ENCODE data around the gene MYO16. TPM values are rescaled to one million over a fixed set of nuclear protein-coding genes. Genes with fewer than 3 reads are reported as not detected.

MYO16 gene
- total RNA-seq, 2 donors from 2014 or later = 0.42 TPM; not detected in 1

GRCh38 chr13:108741930-108742329, 112.5 kb downstream of the MYO16 start:
- no peaks in the 10 kb centered on the region for H3K4me1 ChIP-seq (ENCODE audit: control insufficient read depth in 1 of 2, low read depth in 2 of 2)
- DNase-seq (ENCODE audit: low spot score) (no peak), ATAC-seq (ENCODE audit: insufficient number of reproducible peaks, low FRiP score, low read depth) (no peak)
- H3K4me3 ChIP-seq = no peak overlapping the region
- H3K36me3 ChIP-seq = no peaks in the 10 kb centered on the region
- no peaks in the 10 kb centered on the region for H3K9me3 ChIP-seq
- H3K27ac ChIP-seq = no peak overlapping the region
- TF ChIP-seq, protein P1, sequence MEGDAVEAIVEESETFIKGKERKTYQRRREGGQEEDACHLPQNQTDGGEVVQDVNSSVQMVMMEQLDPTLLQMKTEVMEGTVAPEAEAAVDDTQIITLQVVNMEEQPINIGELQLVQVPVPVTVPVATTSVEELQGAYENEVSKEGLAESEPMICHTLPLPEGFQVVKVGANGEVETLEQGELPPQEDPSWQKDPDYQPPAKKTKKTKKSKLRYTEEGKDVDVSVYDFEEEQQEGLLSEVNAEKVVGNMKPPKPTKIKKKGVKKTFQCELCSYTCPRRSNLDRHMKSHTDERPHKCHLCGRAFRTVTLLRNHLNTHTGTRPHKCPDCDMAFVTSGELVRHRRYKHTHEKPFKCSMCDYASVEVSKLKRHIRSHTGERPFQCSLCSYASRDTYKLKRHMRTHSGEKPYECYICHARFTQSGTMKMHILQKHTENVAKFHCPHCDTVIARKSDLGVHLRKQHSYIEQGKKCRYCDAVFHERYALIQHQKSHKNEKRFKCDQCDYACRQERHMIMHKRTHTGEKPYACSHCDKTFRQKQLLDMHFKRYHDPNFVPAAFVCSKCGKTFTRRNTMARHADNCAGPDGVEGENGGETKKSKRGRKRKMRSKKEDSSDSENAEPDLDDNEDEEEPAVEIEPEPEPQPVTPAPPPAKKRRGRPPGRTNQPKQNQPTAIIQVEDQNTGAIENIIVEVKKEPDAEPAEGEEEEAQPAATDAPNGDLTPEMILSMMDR (IDR thresholded peaks at IDR 0.05) = no peak
- H3K27me3 ChIP-seq (replicated peaks; ENCODE audit: insufficient read depth) = no peaks in the 10 kb centered on the region

DNA sequence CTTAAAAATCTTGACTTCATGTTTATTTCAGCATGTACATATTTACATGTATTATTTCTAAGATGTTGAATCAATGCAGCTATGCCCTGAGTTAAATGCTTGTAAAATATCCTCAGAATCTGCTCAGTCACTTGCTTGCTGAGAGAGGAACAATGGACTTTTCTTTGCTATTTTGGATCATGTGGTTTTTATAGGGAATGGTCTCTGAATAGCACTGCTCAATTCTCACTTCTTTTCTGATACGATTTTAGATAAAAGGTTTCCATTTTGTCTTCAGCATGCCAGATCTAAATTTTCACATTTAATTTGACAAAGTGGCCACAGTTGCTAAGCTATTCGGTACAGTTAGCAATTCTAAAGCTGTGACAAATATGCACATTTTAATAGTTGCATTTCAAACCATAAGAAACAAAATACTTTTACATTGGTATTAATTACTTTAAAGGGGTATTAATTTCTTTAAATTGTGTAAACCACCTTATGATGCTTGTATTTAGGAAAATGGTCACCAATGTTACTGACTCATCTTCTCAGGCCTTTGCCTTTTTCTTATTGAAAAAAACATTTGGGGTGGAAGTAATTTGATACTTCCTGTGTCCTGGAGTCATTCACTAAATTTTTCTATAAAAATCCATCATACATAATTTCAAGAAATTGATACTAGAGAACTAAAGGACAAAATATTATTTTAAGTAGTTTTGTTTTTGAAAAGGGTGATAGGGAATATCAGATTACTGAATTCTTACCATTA, 113.5 kb downstream of the MYO16 start:
- no peak overlapping the region for H3K27ac ChIP-seq
- no peaks in the 10 kb centered on the region for H3K9me3 ChIP-seq
- DNase-seq (ENCODE audit: low spot score) = no peak
- H3K4me1 ChIP-seq (ENCODE audit: control insufficient read depth in 1 of 2, low read depth in 2 of 2) = no peaks in the 10 kb centered on the region
- H3K36me3 ChIP-seq = no peaks in the 10 kb centered on the region
- ATAC-seq (ENCODE audit: insufficient number of reproducible peaks, low FRiP score, low read depth) = no peak
- no peaks in the 10 kb centered on the region for H3K27me3 ChIP-seq (replicated peaks; ENCODE audit: insufficient read depth)
- TF ChIP-seq, protein P1 (IDR thresholded peaks at IDR 0.05) = no peak
- no peak overlapping the region for H3K4me3 ChIP-seq

DNA sequence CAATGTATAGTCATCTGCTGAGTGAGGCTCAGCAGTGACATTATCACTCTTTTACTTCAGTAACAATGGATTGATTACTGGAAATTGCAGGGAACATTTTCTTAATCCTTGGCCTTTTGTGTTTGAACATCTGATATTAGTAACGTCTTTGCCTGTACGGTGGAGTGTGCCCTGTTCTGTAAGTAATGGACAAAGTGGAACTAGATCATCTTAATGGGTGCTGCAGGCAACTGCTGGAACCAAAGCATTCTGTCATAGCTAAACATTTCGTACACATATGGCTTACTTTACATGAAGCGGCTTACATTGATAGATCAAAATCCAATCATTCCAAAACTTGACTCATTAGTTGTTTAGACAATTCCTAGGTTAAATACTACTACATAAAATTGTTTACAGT, 114.1 kb downstream of the MYO16 start:
- Histone ChIP-seq H3K9me3 (no peaks in the 10 kb centered on the region), H3K4me3 (no peak overlapping the region), H3K27ac (no peak overlapping the region), H3K4me1 (ENCODE audit: control insufficient read depth in 1 of 2, low read depth in 2 of 2) (no peaks in the 10 kb centered on the region), H3K36me3 (no peaks in the 10 kb centered on the region), H3K27me3 (replicated peaks; ENCODE audit: insufficient read depth) (no peaks in the 10 kb centered on the region)
- ATAC-seq (ENCODE audit: insufficient number of reproducible peaks, low FRiP score, low read depth) (no peak), DNase-seq (ENCODE audit: low spot score) (no peak)
- TF ChIP-seq, protein P1 (IDR thresholded peaks at IDR 0.05) = no peak

DNA sequence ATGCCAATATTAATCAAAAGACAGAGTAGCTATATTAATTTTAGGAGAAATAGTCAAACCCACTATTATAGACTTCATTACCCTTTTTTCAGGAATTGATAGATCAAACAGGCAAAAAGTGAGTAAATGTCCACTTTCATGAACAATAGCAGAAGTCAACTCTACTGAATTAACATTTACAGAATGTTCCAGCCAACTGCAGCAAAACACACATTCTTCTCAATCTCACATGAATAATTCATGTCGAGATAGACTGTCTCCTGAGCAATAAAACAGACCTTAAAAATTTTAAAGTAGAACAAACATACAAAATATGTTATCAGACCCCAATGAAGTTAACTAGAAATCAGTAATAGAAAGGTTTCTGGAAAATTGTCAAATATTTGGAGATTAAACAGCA, 118.4 kb downstream of the MYO16 start:
- TF ChIP-seq, protein P1 (IDR thresholded peaks at IDR 0.05) = no peak
- Histone ChIP-seq H3K4me3 (no peak overlapping the region), H3K27me3 (replicated peaks; ENCODE audit: insufficient read depth) (no peaks in the 10 kb centered on the region), H3K9me3 (no peaks in the 10 kb centered on the region), H3K4me1 (ENCODE audit: control insufficient read depth in 1 of 2, low read depth in 2 of 2) (no peaks in the 10 kb centered on the region), H3K36me3 (no peaks in the 10 kb centered on the region), H3K27ac (no peak overlapping the region)
- no peak for DNase-seq (ENCODE audit: low spot score)
- no peak for ATAC-seq (ENCODE audit: insufficient number of reproducible peaks, low FRiP score, low read depth)

- Histone ChIP-seq H3K4me3 (no peak overlapping the region), H3K36me3 (no peaks in the 10 kb centered on the region), H3K9me3 (no peaks in the 10 kb centered on the region), H3K27me3 (replicated peaks; ENCODE audit: insufficient read depth) (no peaks in the 10 kb centered on the region), H3K27ac (no peak overlapping the region), H3K4me1 (ENCODE audit: control insufficient read depth in 1 of 2, low read depth in 2 of 2) (no peaks in the 10 kb centered on the region)
- DNase-seq (ENCODE audit: low spot score) (no peak), ATAC-seq (ENCODE audit: insufficient number of reproducible peaks, low FRiP score, low read depth) (no peak)
- TF ChIP-seq, protein P1 (IDR thresholded peaks at IDR 0.05) = no peak
Measured at GRCh38 chr13:108752276-108752675, 122.9 kb downstream of the MYO16 start.

Data from thoracic aorta (tissue), 2 donors.